ENCODE results near the gene EPB42.
"Not testable (repeated sequence)": the region's sequence is repeated elsewhere in the genome, so short reads cannot be mapped to it uniquely, and the experiment has no call there.

EPB42 gene

GRCh38 chr15:43239732-43240491 lies 19.1 kb upstream of the EPB42 start:
- DNase-seq, result peak; percentile 69

GRCh38 chr15:43238671-43239131 lies 17.9 kb upstream of the EPB42 start:
- no peak for DNase-seq

GRCh38 chr15:43237842-43238470 lies 17.1 kb upstream of the EPB42 start:
- no peak for DNase-seq

- no peak for DNase-seq
These were observed 14.7 kb upstream of the EPB42 start for GRCh38 chr15:43235536-43235935.

- no peak for DNase-seq
These were observed 11.6 kb upstream of the EPB42 start for GRCh38 chr15:43232289-43232874.

- no peak for DNase-seq
These were observed 9.9 kb upstream of the EPB42 start for GRCh38 chr15:43230640-43231115.

GRCh38 chr15:43229977-43230376 lies 9.2 kb upstream of the EPB42 start:
- DNase-seq, result no peak

GRCh38 chr15:43226436-43227305 lies 5.9 kb upstream of the EPB42 start:
- no peak for DNase-seq

- DNase-seq, result not testable (repeated sequence)
These were observed 5.1 kb upstream of the EPB42 start for GRCh38 chr15:43225950-43226255.

GRCh38 chr15:43225201-43225949 lies 4.6 kb upstream of the EPB42 start:
- DNase-seq, result no peak

GRCh38 chr15:43221422-43221821 lies 604 bp upstream of the EPB42 start:
- no peak for DNase-seq

- DNase-seq, result no peak
These were observed 589 bp downstream of the EPB42 start for GRCh38 chr15:43219929-43220928.

- DNase-seq, result no peak
These were observed 1.7 kb downstream of the EPB42 start for GRCh38 chr15:43218908-43219706.

GRCh38 chr15:43215961-43216360 lies 4.9 kb downstream of the EPB42 start:
- no peak for DNase-seq

GRCh38 chr15:43214592-43215295 lies 6.1 kb downstream of the EPB42 start:
- no peak for DNase-seq

GRCh38 chr15:43214169-43214568 lies 6.6 kb downstream of the EPB42 start:
- DNase-seq, result no peak

GRCh38 chr15:43213466-43213865 lies 7.4 kb downstream of the EPB42 start:
- no peak for DNase-seq

GRCh38 chr15:43212951-43213350 lies 7.9 kb downstream of the EPB42 start:
- no peak for DNase-seq

GRCh38 chr15:43212299-43212698 lies 8.5 kb downstream of the EPB42 start:
- DNase-seq, result no peak
